Lower leg skin (tissue), 3 donors: ENCODE measurements around the gene LDB2.

Experiments used
- POLR2A ChIP-seq, 2 donors: fragments of 450-650 bp; IDR thresholded peaks; one replicate each; pipeline ENCODE4 v1.6.1; 2016 to 2017; ENCODE audit warnings: antibody characterized with exemption in 2 of 2, mild to moderate bottlenecking in 1 of 2, moderate library complexity in 1 of 2
- TF ChIP-seq, protein P1 (sequence below), 3 donors: fragments of 450-650 bp; IDR thresholded peaks; one replicate each; pipeline ENCODE4 v1.5.1; 2016; ENCODE audit warnings: antibody characterized with exemption in 3 of 3, mild to moderate bottlenecking in 3 of 3, moderate library complexity in 2 of 3

DNA sequence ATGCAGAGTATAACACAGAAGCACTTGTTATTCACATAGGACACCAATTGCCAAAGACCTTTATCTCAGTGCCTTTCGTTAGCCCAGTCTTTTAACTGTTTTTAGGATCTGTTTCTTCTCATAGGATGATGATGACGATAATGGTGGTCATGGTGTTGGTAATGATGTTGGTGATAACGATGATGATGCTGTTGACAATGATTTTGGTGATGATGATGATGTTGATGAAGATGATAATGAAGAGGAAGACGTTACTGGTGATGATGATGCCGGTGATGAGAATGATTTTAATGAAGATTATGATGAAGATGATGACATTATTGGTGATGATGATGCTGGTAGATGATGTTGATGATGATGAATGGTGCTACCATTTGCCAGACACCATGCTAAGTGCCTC lies 29.8 kb downstream of the LDB2 start:
- TF ChIP-seq, protein P1, sequence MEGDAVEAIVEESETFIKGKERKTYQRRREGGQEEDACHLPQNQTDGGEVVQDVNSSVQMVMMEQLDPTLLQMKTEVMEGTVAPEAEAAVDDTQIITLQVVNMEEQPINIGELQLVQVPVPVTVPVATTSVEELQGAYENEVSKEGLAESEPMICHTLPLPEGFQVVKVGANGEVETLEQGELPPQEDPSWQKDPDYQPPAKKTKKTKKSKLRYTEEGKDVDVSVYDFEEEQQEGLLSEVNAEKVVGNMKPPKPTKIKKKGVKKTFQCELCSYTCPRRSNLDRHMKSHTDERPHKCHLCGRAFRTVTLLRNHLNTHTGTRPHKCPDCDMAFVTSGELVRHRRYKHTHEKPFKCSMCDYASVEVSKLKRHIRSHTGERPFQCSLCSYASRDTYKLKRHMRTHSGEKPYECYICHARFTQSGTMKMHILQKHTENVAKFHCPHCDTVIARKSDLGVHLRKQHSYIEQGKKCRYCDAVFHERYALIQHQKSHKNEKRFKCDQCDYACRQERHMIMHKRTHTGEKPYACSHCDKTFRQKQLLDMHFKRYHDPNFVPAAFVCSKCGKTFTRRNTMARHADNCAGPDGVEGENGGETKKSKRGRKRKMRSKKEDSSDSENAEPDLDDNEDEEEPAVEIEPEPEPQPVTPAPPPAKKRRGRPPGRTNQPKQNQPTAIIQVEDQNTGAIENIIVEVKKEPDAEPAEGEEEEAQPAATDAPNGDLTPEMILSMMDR (IDR thresholded peaks at IDR 0.05): no peak
- no peak for TF ChIP-seq POLR2A (IDR thresholded peaks at IDR 0.05)
